GM21526 (cell line): Measurements from ENCODE around the gene KCNN4.
"Not testable (repeated sequence)": the region's sequence is repeated elsewhere in the genome, so short reads cannot be mapped to it uniquely, and the experiment has no call there.

Experiments used
- ATAC-seq: cut with Tn5 transposase; IDR thresholded peaks from one replicate; pipeline ENCODE4 v1.9.1; 2021; ENCODE audit warnings: moderate library complexity; ENCODE audit not compliant: unreplicated experiment, low FRiP score

KCNN4 gene

GRCh38 chr19:43775299-43775890 lies 5.4 kb downstream of the KCNN4 start:
- ATAC-seq: no peak

- ATAC-seq: not testable (repeated sequence)
Measured at GRCh38 chr19:43774940-43775258, 5.9 kb downstream of the KCNN4 start.

GRCh38 chr19:43774103-43774939 lies 6.5 kb downstream of the KCNN4 start:
- no peak for ATAC-seq

- no peak for ATAC-seq
Measured at GRCh38 chr19:43773725-43774102, 7.1 kb downstream of the KCNN4 start.

GRCh38 chr19:43769256-43769655 lies 11.5 kb downstream of the KCNN4 start:
- no peak for ATAC-seq

- ATAC-seq: no peak
Measured at GRCh38 chr19:43768273-43769050, 12.3 kb downstream of the KCNN4 start.

GRCh38 chr19:43767818-43768217 lies 13.0 kb downstream of the KCNN4 start:
- no peak for ATAC-seq

- no peak for ATAC-seq
Measured at GRCh38 chr19:43767316-43767715, 13.5 kb downstream of the KCNN4 start.

- no peak for ATAC-seq
Measured at GRCh38 chr19:43766755-43767043, 14.1 kb downstream of the KCNN4 start.

- peak; percentile 55 for ATAC-seq
Measured at GRCh38 chr19:43765109-43765876, 15.5 kb downstream of the KCNN4 start.

- not testable (repeated sequence) for ATAC-seq
Measured at GRCh38 chr19:43764684-43765083, 16.1 kb downstream of the KCNN4 start.

GRCh38 chr19:43763473-43763939 lies 17.3 kb downstream of the KCNN4 start:
- ATAC-seq: no peak

GRCh38 chr19:43762814-43763213 lies 18.0 kb downstream of the KCNN4 start:
- no peak for ATAC-seq

- ATAC-seq: no peak
Measured at GRCh38 chr19:43760941-43761340, 19.8 kb downstream of the KCNN4 start.

GRCh38 chr19:43759515-43759914 lies 21.3 kb downstream of the KCNN4 start:
- no peak for ATAC-seq

GRCh38 chr19:43755256-43755801 lies 25.4 kb downstream of the KCNN4 start:
- ATAC-seq: peak; percentile 0

GRCh38 chr19:43754503-43755255 lies 26.1 kb downstream of the KCNN4 start, which contains the start of gene SMG9:
SMG9 (minus strand) TSS chr19:43754962; CDS start chr19:43750741, 4,221 bp downstream.
- peak; percentile 46 for ATAC-seq

- no peak for ATAC-seq
Measured at GRCh38 chr19:43754253-43754502, 26.6 kb downstream of the KCNN4 start.

GRCh38 chr19:43752287-43752875 lies 28.4 kb downstream of the KCNN4 start:
- ATAC-seq: no peak
